H9 (cell line): ENCODE results near the gene CHST1. TPM values are rescaled to one million over a fixed set of nuclear protein-coding genes. Genes with fewer than 3 reads are reported as not detected.

Experiments used
- DNase-seq: peaks from one replicate; pipeline ENCODE4 v3.0.0-alpha.2; 2017
- H2AFZ ChIP-seq: one replicate; pipeline ENCODE4 v1.6.1; 2013; ENCODE audit warnings: mild to moderate bottlenecking, low read length, control low read depth, moderate library complexity
- H2AK5ac ChIP-seq: 2 replicates; pipeline ENCODE4 v1.6.1; 2013; ENCODE audit warnings: low read length, control low read depth, mixed read lengths; ENCODE audit not compliant: insufficient read length
- H2BK120ac ChIP-seq: one replicate; pipeline ENCODE4 v1.6.1; 2013; ENCODE audit warnings: low read depth, mild to moderate bottlenecking, low read length, control low read depth, inconsistent platforms; ENCODE audit not compliant: poor library complexity, severe bottlenecking
- H2BK12ac ChIP-seq: 2 replicates; pipeline ENCODE4 v1.6.1; 2013; ENCODE audit warnings: low read length, control low read depth, mixed read lengths, low read depth; ENCODE audit not compliant: insufficient read length
- H2BK15ac ChIP-seq: 2 replicates; pipeline ENCODE4 v1.6.1; 2013; ENCODE audit warnings: low read depth, low read length, control low read depth
- H2BK20ac ChIP-seq: one replicate; pipeline ENCODE4 v1.6.1; 2013; ENCODE audit warnings: low read depth, mild to moderate bottlenecking, low read length, control low read depth, inconsistent platforms; ENCODE audit not compliant: poor library complexity, severe bottlenecking
- H2BK5ac ChIP-seq: 2 replicates; pipeline ENCODE4 v1.6.1; 2013; ENCODE audit warnings: low read length, control low read depth, mixed read lengths; ENCODE audit not compliant: insufficient read length
- H3K14ac ChIP-seq: 2 replicates; pipeline ENCODE4 v1.6.1; 2013; ENCODE audit warnings: low read length, control low read depth; ENCODE audit not compliant: insufficient read depth
- H3K18ac ChIP-seq: 2 replicates; pipeline ENCODE4 v1.6.1; 2013; ENCODE audit warnings: low read depth, mild to moderate bottlenecking, mixed read lengths, low read length, control low read depth; ENCODE audit not compliant: insufficient read length
- H3K23ac ChIP-seq: 2 replicates; pipeline ENCODE4 v1.6.1; 2013; ENCODE audit warnings: low read length, control low read depth, mixed read lengths, low read depth; ENCODE audit not compliant: insufficient read length
- H3K23me2 ChIP-seq: 2 replicates; pipeline ENCODE4 v1.6.1; 2013; ENCODE audit warnings: low read depth, mild to moderate bottlenecking, mixed read lengths, low read length, control low read depth; ENCODE audit not compliant: insufficient read length, poor library complexity, severe bottlenecking
- H3K27ac ChIP-seq: 2 replicates; pipeline ENCODE4 v1.5.1; 2013; ENCODE audit warnings: low read length, control low read depth, mixed read lengths, low read depth; ENCODE audit not compliant: insufficient read length
- H3K27me3 ChIP-seq: 2 replicates; pipeline ENCODE4 v1.6.1; 2013; ENCODE audit warnings: low read length, control low read depth, inconsistent platforms; ENCODE audit not compliant: insufficient read depth
- H3K4ac ChIP-seq: 2 replicates; pipeline ENCODE4 v1.6.1; 2013; ENCODE audit warnings: low read depth, mild to moderate bottlenecking, control low read depth, inconsistent platforms, low read length, moderate library complexity
- H3K4me1 ChIP-seq: 2 replicates; pipeline ENCODE4 v1.6.1; 2013; ENCODE audit warnings: low read length, control low read depth, inconsistent platforms; ENCODE audit not compliant: insufficient read depth
- H3K4me2 ChIP-seq: 2 replicates; pipeline ENCODE4 v1.6.1; 2013; ENCODE audit warnings: low read length, control low read depth, mixed read lengths; ENCODE audit not compliant: insufficient read length, insufficient read depth
- H3K56ac ChIP-seq: 2 replicates; pipeline ENCODE4 v1.6.1; 2013; ENCODE audit warnings: low read depth, mild to moderate bottlenecking, mixed read lengths, low read length, control low read depth; ENCODE audit not compliant: insufficient read length
- H3K79me1 ChIP-seq: 2 replicates; pipeline ENCODE4 v1.6.1; 2013; ENCODE audit warnings: low read depth, mild to moderate bottlenecking, moderate library complexity, low read length, control low read depth, inconsistent platforms; ENCODE audit not compliant: insufficient read depth, poor library complexity, severe bottlenecking
- H3K79me2 ChIP-seq: 2 replicates; pipeline ENCODE4 v1.6.1; 2013; ENCODE audit warnings: low read length, control low read depth, inconsistent platforms; ENCODE audit not compliant: insufficient read depth
- H3K9ac ChIP-seq: 2 replicates; pipeline ENCODE4 v1.6.1; 2013; ENCODE audit warnings: low read length, control low read depth, mixed read lengths; ENCODE audit not compliant: insufficient read length; ENCODE audit errors: extremely low read depth
- H3K9me3 ChIP-seq: one replicate; pipeline ENCODE4 v1.6.1; 2013; ENCODE audit warnings: low read depth, low read length, inconsistent platforms; ENCODE audit not compliant: control insufficient read depth
- H3T11ph ChIP-seq: one replicate; pipeline ENCODE4 v1.6.1; 2013; ENCODE audit warnings: mild to moderate bottlenecking, low read length, control low read depth, inconsistent platforms
- H4K20me1 ChIP-seq: one replicate; pipeline ENCODE4 v1.6.1; 2013; ENCODE audit not compliant: control insufficient read depth, insufficient read length, insufficient read depth
- H4K5ac ChIP-seq: 2 replicates; pipeline ENCODE4 v1.6.1; 2013; ENCODE audit warnings: low read depth, mild to moderate bottlenecking, mixed read lengths, low read length, control low read depth; ENCODE audit not compliant: insufficient read length
- H4K8ac ChIP-seq: replicated peaks from 2 replicates; pipeline ENCODE4 v1.6.1; 2013; ENCODE audit warnings: low read length, control low read depth, mixed read lengths, low read depth; ENCODE audit not compliant: insufficient read length
- H4K91ac ChIP-seq: 2 replicates; pipeline ENCODE4 v1.6.1; 2013; ENCODE audit warnings: low read depth, mild to moderate bottlenecking, moderate library complexity, mixed read lengths, low read length, control low read depth; ENCODE audit not compliant: insufficient read length
- H3K27ac Mint-ChIP-seq, 3 experiments: 2 replicates in 2 of 3; 3 replicates in 1 of 3; pipeline ENCODE4 v1.8.0; 2020 to 2021; ENCODE audit warnings: mixed read lengths in 3 of 3, mild to moderate bottlenecking in 1 of 3, moderate library complexity in 1 of 3
- H3K27me3 Mint-ChIP-seq: 2 replicates; pipeline ENCODE4 v1.8.0; 2021; ENCODE audit warnings: low read depth, mild to moderate bottlenecking, moderate library complexity, mixed read lengths
- H3K36me3 Mint-ChIP-seq, 3 experiments: 2 replicates in 2 of 3; 3 replicates in 1 of 3; pipeline ENCODE4 v1.8.0; 2020 to 2021; ENCODE audit warnings: low read depth in 3 of 3, mixed read lengths in 3 of 3; ENCODE audit not compliant: insufficient read depth in 1 of 3
- H3K4me1 Mint-ChIP-seq, 2 experiments: 2 replicates each; pipeline ENCODE4 v1.8.0; 2020; ENCODE audit warnings: mixed read lengths in 2 of 2
- H3K4me3 Mint-ChIP-seq, 2 experiments: 2 replicates in 1 of 2; 3 replicates in 1 of 2; pipeline ENCODE4 v1.8.0; 2020 to 2021; ENCODE audit warnings: mild to moderate bottlenecking in 2 of 2, mixed read lengths in 2 of 2, moderate library complexity in 1 of 2
- H3K9me3 Mint-ChIP-seq, 2 experiments: 2 replicates in 1 of 2; 3 replicates in 1 of 2; pipeline ENCODE4 v1.8.0; 2020; ENCODE audit warnings: mild to moderate bottlenecking in 2 of 2, mixed read lengths in 2 of 2, moderate library complexity in 1 of 2
- WGBS: extraction: QIAGEN DNeasy Blood & Tissue Kit; methylation state at CpG from one replicate; pipeline ENCODE4 v1.1.7; 2013; ENCODE audit warnings: missing lambda C conversion rate, low lambda C conversion rate, mixed read lengths; ENCODE audit not compliant: insufficient read length; ENCODE audit errors: extremely low coverage; 5-methylcytosine and 5-hydroxymethylcytosine counted together
- total RNA-seq: library from RNA; stranded (reverse); gene quantifications from 2 replicates; pipeline ENCODE4 v1.2.1, GENCODE V29; 2021
- TF ChIP-seq, protein P1 (sequence below): fragments of 200-600 bp; sonication (generic); conservative IDR thresholded peaks from 3 replicates; pipeline ENCODE4 v1.8.0; 2021; ENCODE audit warnings: antibody characterized with exemption, mild to moderate bottlenecking

The CHST1 gene
- total RNA-seq, 1 experiment from 2014 or later = 0.57 TPM

- Histone ChIP-seq H4K20me1 (no peaks in the 10 kb centered on the region), H3K4me1 (no peaks in the 10 kb centered on the region), H4K91ac (no peak overlapping the region), H3K79me1 (no peaks in the 10 kb centered on the region), H3K23ac (no peak overlapping the region), H3K4me2 (no peak overlapping the region), H3K27me3 (no peaks in the 10 kb centered on the region), H3K9me3 (no peaks in the 10 kb centered on the region), H2BK20ac (no peak overlapping the region), H4K8ac (no peak overlapping the region), H3K27ac (no peak overlapping the region), H3K79me2 (no peaks in the 10 kb centered on the region), H3K23me2 (no peaks in the 10 kb centered on the region), H2AK5ac (no peak overlapping the region), H2BK12ac (no peak overlapping the region), H2BK120ac (no peak overlapping the region), H2BK5ac (no peak overlapping the region), H4K5ac (no peak overlapping the region), H3K56ac (no peak overlapping the region), H2AFZ (no peak overlapping the region), H2BK15ac (no peak overlapping the region), H3K18ac (no peak overlapping the region), H3K14ac (no peak overlapping the region), H3K9ac (no peak overlapping the region), H3T11ph (no peak overlapping the region), H3K4ac (no peak overlapping the region)
- H3K4me1 Mint-ChIP-seq = peaks cover 3 to 28% of the 10 kb centered on the region in 2 experiments; a peak in 3 of 4 replicates
- H3K36me3 Mint-ChIP-seq = no peaks in the 10 kb centered on the region; a peak in 1 of 7 replicates
- DNase-seq = no peak
- H3K27me3 Mint-ChIP-seq = peaks cover 32% of the 10 kb centered on the region
- WGBS = no CpG with 5 or more reads among the region's 5 CpGs
- H3K27ac Mint-ChIP-seq = no peak overlapping the region
- TF ChIP-seq, protein P1, sequence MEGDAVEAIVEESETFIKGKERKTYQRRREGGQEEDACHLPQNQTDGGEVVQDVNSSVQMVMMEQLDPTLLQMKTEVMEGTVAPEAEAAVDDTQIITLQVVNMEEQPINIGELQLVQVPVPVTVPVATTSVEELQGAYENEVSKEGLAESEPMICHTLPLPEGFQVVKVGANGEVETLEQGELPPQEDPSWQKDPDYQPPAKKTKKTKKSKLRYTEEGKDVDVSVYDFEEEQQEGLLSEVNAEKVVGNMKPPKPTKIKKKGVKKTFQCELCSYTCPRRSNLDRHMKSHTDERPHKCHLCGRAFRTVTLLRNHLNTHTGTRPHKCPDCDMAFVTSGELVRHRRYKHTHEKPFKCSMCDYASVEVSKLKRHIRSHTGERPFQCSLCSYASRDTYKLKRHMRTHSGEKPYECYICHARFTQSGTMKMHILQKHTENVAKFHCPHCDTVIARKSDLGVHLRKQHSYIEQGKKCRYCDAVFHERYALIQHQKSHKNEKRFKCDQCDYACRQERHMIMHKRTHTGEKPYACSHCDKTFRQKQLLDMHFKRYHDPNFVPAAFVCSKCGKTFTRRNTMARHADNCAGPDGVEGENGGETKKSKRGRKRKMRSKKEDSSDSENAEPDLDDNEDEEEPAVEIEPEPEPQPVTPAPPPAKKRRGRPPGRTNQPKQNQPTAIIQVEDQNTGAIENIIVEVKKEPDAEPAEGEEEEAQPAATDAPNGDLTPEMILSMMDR = no peak
- H3K9me3 Mint-ChIP-seq = no peaks in the 10 kb centered on the region
- H3K4me3 Mint-ChIP-seq = no peak overlapping the region
Measured at GRCh38 chr11:45607995-45608394, 57.4 kb downstream of the CHST1 start.
